ENCODE results near the gene PDE5A.

GRCh38 chr4:119632216-119632615 lies 3.6 kb upstream of the PDE5A start:
- no peak for TF ChIP-seq CTCF (IDR thresholded peaks at IDR 0.05; ENCODE audit: extremely low read depth in 1 of 2, insufficient read depth in 1 of 2, low read depth in 1 of 2, low read length in 2 of 2)
- no peak for TF ChIP-seq MAX (IDR thresholded peaks at IDR 0.05; ENCODE audit: insufficient read depth, insufficient read length)
- TF ChIP-seq JUN (IDR thresholded peaks at IDR 0.05; ENCODE audit: borderline replicate concordance, insufficient read depth, insufficient read length, low read depth): no peak
- no peak for TF ChIP-seq EZH2 (IDR thresholded peaks at IDR 0.05; ENCODE audit: borderline replicate concordance, low read depth, low read length, severe bottlenecking)
